SKM-1 treated with dmso at 0.1 percent for 144 hours (cell line): Measurements from ENCODE around the gene HOXB5.

Experiments
- DNase-seq: peaks from one replicate; lab custom pipeline; 2025; ENCODE audit not compliant: unreplicated experiment; lab: John Stamatoyannopoulos, UW

The HOXB5 gene

GRCh38 chr17:48617471-48618255 is 24.1 kb upstream of the HOXB5 start:
- DNase-seq = no peak

- no peak for DNase-seq
Measured at GRCh38 chr17:48616717-48617470, 23.3 kb upstream of the HOXB5 start.

- no peak for DNase-seq
Measured at GRCh38 chr17:48615963-48616716, 22.6 kb upstream of the HOXB5 start.

DNA sequence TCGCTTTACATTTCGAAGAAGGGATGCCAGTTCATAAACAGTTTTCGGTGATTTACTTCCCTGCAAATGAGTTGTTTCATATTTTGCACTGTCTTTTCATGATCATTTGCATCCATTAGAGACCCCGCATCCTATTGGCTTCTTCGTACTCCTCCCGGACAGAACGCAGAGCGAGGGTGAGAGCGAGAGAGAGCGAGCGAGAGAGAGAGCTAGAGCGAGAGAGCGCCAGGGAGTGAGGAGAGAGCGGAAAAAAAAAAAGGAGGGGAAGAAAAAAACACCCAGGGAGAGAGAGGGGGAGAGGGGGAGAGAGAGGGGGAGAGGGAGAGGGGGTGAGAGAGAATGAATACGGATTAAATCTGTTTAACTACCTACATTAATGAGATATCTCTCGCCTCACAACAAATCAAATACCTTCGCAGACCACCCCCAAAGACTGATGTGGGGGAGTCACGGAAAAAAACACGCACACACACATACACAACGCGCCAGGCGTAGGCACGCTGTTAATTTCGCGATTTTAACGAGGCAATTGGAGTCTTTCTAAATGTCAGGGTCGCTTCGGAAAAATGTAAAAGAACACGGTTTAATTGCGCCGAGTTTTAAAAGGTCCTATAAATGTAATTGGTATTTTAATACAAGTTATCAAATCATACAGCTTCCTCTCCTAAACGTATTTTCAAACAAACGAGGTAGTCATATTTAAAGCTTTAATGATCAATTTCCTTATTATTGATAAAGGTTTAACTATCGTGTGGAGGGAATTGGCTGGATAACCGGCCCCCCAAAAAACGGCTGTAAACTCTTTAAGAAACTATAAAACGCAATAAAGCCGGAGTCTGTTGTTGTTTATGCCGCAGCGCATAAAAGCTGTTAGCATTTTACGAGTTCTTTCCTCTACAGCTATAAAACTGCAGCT is 21.7 kb upstream of the HOXB5 start, which contains the start of gene HOXB8:
Gene HOXB8 (minus strand): TSS at position 246 of the 916 bp plus-strand sequence. CDS start 588 bp downstream, outside the sequence.
- DNase-seq = no peak

GRCh38 chr17:48613862-48614694 is 20.5 kb upstream of the HOXB5 start:
- no peak for DNase-seq

DNA sequence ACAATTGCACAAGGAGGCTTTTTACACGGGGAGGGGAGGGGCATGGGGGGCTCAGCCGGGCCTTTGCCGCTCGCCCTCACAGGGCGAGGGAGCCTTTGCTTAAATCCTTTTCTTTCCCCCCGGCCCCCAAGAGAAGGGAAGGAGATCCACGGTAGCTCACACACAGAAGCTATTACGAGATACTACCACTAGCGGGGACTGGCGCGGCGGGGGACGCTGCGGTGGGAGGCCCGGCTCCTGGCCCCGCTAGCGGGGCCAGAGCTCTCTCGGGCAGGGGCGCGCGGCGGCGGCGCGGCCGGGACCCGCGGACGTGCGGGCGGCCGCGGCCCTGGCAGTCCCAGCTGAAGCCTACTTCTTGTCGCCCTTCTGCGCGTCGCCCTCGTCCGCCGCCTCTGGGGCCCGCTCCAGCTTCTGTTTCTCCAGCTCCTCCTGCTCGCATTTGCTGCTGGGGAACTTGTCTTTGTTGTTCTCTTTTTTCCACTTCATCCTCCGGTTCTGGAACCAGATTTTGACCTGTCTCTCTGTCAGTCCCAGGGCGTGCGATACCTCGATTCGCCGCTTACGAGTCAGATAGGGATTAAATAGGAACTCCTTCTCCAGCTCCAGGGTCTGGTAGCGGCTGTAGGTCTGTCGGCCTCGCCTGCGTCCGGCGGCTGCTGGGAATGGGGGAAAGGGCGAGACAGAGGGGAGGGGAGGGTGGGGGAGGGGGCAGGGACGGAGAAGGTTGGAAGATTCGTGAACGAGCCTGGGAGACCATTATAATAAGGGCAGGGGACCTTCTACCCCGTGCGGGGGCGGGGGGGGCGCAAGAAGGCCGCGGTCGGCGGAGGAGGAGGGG is 19.5 kb upstream of the HOXB5 start:
- DNase-seq = no peak

DNA sequence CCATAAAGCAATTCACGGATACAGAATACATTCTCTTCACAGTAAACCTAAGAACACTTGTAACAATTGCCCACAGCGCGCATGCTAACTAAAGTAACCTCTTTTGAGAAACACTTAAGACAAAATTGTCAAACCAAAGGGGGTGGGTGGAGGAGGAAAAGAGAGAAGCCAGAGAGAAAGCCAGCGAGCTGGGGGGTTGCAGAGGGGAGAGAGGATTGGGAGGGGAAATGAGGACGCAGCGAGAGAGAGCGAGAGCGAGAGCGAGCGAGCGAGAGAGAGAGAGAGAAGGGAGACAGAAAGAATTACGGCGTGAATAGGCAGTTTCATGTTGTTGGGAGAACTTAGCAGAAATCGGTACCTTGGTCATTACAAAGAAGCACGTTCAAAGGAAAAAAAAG is 18.9 kb upstream of the HOXB5 start:
- no peak for DNase-seq

DNA sequence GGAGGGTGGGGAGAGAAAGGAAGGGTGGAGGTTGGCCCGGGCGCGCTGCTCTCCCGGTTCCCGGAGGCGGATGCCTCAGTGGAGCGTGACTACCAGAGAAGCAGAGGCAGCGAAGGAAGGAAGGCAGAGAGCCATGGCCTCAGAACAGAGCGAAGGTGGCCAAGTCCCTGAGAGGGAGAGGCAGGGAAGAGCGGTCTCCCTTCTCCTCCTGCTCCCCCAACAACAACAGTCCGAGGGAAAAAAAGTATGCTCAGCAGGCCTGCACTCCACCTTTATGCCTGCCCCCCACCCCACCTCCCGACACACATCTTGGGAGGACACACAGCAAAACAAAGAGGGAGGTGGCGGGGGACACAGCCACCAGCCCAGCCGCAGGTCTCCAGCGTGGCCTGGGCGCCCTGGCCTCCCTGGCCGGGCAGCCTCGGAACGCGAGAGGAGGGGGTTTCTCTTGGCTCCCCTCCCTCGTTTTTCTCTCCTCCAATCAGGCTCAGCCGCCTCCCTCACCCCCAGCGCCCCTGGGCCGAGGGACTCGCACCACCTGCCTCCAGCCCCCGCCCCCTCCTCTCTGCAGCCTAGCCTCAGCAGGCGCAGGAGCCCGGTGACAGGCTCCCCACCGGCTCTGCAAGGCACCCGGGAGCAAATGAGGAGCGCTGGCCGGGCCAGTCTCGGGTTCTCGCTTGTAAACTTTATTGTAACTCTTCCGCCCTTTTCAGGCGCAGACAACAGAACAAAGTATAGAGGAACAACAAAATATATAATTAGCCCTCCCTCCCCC is 18.3 kb upstream of the HOXB5 start:
- DNase-seq = no peak

GRCh38 chr17:48611213-48611612 is 17.6 kb upstream of the HOXB5 start:
- DNase-seq = no peak

DNA sequence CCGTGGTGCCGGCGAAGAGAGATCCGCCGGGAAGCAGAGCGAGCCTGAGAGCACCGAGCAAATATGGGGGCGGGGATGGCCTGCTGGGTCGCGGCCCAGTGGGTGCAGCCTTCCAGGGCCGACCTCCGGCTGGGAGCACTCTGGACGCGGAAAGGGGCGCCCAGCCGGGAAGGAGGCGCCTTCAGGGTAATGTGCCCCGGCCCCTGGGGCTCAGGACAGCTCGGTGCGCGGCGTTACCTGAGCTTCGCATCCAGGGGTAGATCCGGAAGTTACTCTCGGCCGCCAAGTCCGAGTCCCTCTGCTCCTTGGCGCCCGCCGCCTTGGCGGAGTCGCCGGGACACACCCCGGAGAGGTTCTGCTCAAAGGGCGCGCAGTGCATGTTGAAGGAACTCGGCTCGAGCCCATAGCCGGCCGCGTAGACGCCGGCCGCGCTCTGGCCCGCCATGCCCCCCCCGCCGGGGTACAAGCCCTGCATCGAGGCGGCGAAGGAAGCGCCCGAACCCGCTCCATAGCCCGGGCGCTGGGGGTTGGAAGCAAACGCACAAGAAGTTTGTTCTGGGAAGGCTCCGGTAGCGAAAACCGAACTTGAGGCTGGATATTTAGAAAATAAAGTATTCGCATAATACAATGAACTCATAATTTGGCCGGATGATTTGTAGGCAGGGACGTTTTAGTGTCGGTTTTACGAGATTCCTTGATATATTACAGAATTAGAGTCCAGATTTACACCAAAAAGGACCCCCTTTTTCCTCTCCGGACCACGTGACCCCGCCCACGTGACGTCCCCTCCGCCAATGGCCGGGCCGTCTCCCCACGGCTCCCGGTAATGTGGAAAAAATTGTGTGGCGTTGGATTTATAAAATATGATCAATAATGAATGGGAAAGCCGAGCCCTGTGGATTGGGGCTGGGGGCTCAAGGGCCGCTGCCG is 17.0 kb upstream of the HOXB5 start, which contains the start of gene HOXB7:
Gene HOXB7 (minus strand): TSS at position 736 of the 930 bp plus-strand sequence. CDS start 99 bp downstream, at position 637.
- DNase-seq = no peak

GRCh38 chr17:48609759-48610281 is 16.2 kb upstream of the HOXB5 start:
- no peak for DNase-seq

- DNase-seq = no peak
Measured at GRCh38 chr17:48609033-48609432, 15.5 kb upstream of the HOXB5 start.

- DNase-seq = no peak
Measured at GRCh38 chr17:48608494-48608834, 14.9 kb upstream of the HOXB5 start.

- no peak for DNase-seq
Measured at GRCh38 chr17:48606892-48607614, 13.5 kb upstream of the HOXB5 start.

GRCh38 chr17:48605991-48606891 is 12.7 kb upstream of the HOXB5 start:
- DNase-seq = no peak
